Measurements from ENCODE around the gene ATG9B. TPM values are rescaled to one million over a fixed set of nuclear protein-coding genes. Genes with fewer than 3 reads are reported as not detected.
A peak's percentile ranks its signal among the peaks of the same experiment; 100 is the strongest.

ATG9B gene
- polyA plus RNA-seq, 2 of the 4 experiments (the other 2 are of a cell fraction) = 0.06 to 0.23 TPM

GRCh38 chr7:151065516-151065915 is 41.2 kb upstream of the ATG9B start:
- no peak for TF ChIP-seq NFE2L2 (conservative IDR thresholded peaks at IDR 0.05; ENCODE audit: low read length)
- ATAC-seq (no peak), DNase-seq (ENCODE audit: low read depth in 1 of 2, low spot score in 1 of 2) (no peak), FAIRE-seq (no peak)
- H3K4me1 ChIP-seq = peaks cover 29% of the 10 kb centered on the region
- H3K9me3 ChIP-seq = no peaks in the 10 kb centered on the region
- peak overlapping the region in 1 of 2 experiments; percentile 99; a peak in 2 of 6 replicates for H3K27ac ChIP-seq
- H3K4me2 ChIP-seq = no peak overlapping the region
- WGBS (ENCODE audit: missing lambda C conversion rate) = 83% methylated on average over 14 of the region's 14 CpGs
- no peak overlapping the region for H3K4me3 ChIP-seq
- POLR2A ChIA-PET = interaction anchor here (1.1 kb wide), 1 partner anchor 15 kb away, joined by 4 read pairs; the partner anchor contains the start of gene FASTK
- CTCF ChIA-PET = interaction anchor here (1.0 to 5.7 kb wide), 5 partner anchors 9 to 42 kb away, joined by 3 to 64 read pairs (median 4); no protein-coding TSS in a partner anchor

- ChIA-PET CTCF (interaction anchor here (5.3 to 5.7 kb wide), 2 partner anchors 10 to 22 kb away, joined by 32 to 64 read pairs; partner anchors contain the start of gene AGAP3), POLR2A (no interaction called here)
- peak overlapping the region in 1 of 2 experiments; percentile 99; a peak in 2 of 6 replicates for H3K27ac ChIP-seq
- TF ChIP-seq POLR2AphosphoS2 (conservative IDR thresholded peaks at IDR 0.05; ENCODE audit: low read length) = no peak
- TF ChIP-seq PHF8 (IDR thresholded peaks at IDR 0.05; ENCODE audit: borderline replicate concordance, low read depth) = no peak
- no peak for TF ChIP-seq RNF2 (IDR thresholded peaks at IDR 0.05; ENCODE audit: borderline replicate concordance, low read depth)
- no peak for TF ChIP-seq HMGXB4 (CRISPR knock-in tag; IDR thresholded peaks at IDR 0.05; ENCODE audit: borderline replicate concordance)
- no peak for TF ChIP-seq GATA3 (IDR thresholded peaks at IDR 0.05; ENCODE audit: borderline replicate concordance)
- TF ChIP-seq MAFK (IDR thresholded peaks at IDR 0.05; ENCODE audit: partially characterized antibody) = no peak
- TF ChIP-seq JUN (IDR thresholded peaks at IDR 0.05) = no peak
- no peak for TF ChIP-seq FOXS1 (CRISPR knock-in tag; IDR thresholded peaks at IDR 0.05)
- no peak for TF ChIP-seq NFE2L2 (conservative IDR thresholded peaks at IDR 0.05; ENCODE audit: low read length)
- no peak for TF ChIP-seq EHMT2 (IDR thresholded peaks at IDR 0.05; ENCODE audit: low read depth)
- TF ChIP-seq NR3C1 (IDR thresholded peaks at IDR 0.05) = no peak
- peaks cover 29% of the 10 kb centered on the region for H3K4me1 ChIP-seq
- no peak for DNase-seq (ENCODE audit: low read depth in 1 of 2, low spot score in 1 of 2)
- no peak for ATAC-seq
- no peaks in the 10 kb centered on the region for H3K9me3 ChIP-seq
- no peak overlapping the region for H3K4me2 ChIP-seq
- no peak for FAIRE-seq
- no peak overlapping the region for H3K4me3 ChIP-seq
- WGBS (ENCODE audit: missing lambda C conversion rate) = 89% methylated on average over 6 of the region's 6 CpGs
Measured at GRCh38 chr7:151064993-151065392, 40.7 kb upstream of the ATG9B start.

GRCh38 chr7:151064454-151064853 is 40.2 kb upstream of the ATG9B start:
- TF ChIP-seq SREBF2 (IDR thresholded peaks at IDR 0.05) = no peak
- no peak for TF ChIP-seq PBX3 (IDR thresholded peaks at IDR 0.05)
- no peak for TF ChIP-seq ZC3H11A (IDR thresholded peaks at IDR 0.05)
- DNase-seq (ENCODE audit: low read depth in 1 of 2, low spot score in 1 of 2) = no peak
- WGBS (ENCODE audit: missing lambda C conversion rate) = 97% methylated on average over 18 of the region's 18 CpGs
- ChIA-PET POLR2A (no interaction called here), CTCF (interaction anchor here (5.3 to 5.7 kb wide), 2 partner anchors 10 to 23 kb away, joined by 32 to 64 read pairs; partner anchors contain the start of gene AGAP3)
- ATAC-seq = no peak
- FAIRE-seq = no peak
- peak overlapping the region in 1 of 2 experiments; percentile 99; a peak in 3 of 6 replicates for H3K27ac ChIP-seq
- no peak overlapping the region for H3K4me3 ChIP-seq
- no peak overlapping the region for H3K4me2 ChIP-seq
- peaks cover 29% of the 10 kb centered on the region for H3K4me1 ChIP-seq
- no peaks in the 10 kb centered on the region for H3K9me3 ChIP-seq

- POLR2A ChIA-PET = interaction anchor here (0.6 to 2.2 kb wide), 4 partner anchors 14 to 86 kb away, joined by 3 to 20 read pairs (median 12); partner anchors contain the start of genes AGAP3 and FASTK
- WGBS (ENCODE audit: missing lambda C conversion rate) = 5% methylated on average over 5 of the region's 11 CpGs
- no peak for ATAC-seq
- TF ChIP-seq JUN (IDR thresholded peaks at IDR 0.05) (peak in 1 of 2 experiments; percentile 28; a peak in 1 of 5 replicates), HMGXB4 (CRISPR knock-in tag; IDR thresholded peaks at IDR 0.05; ENCODE audit: borderline replicate concordance) (no peak), FOSL2 (IDR thresholded peaks at IDR 0.05) (no peak), FOSL2 (CRISPR knock-in tag; IDR thresholded peaks at IDR 0.05) (no peak)
- Histone ChIP-seq H3K9me3 (no peaks in the 10 kb centered on the region), H3K4me2 (peak overlapping the region; percentile 92), H3K4me3 (peak overlapping the region; percentile 86), H3K4me1 (peaks cover 37% of the 10 kb centered on the region), H3K27ac (peak overlapping the region; percentile 99)
- DNase-seq (ENCODE audit: low read depth in 1 of 2, low spot score in 1 of 2) = peak in 1 of 2 experiments; percentile 51
- CTCF ChIA-PET = interaction anchor here (1.3 to 5.7 kb wide), 11 partner anchors 11 to 165 kb away, joined by 3 to 64 read pairs (median 7); partner anchors contain the start of genes ABCB8 and AGAP3
- no peak for FAIRE-seq
Measured at GRCh38 chr7:151063212-151063561, 38.9 kb upstream of the ATG9B start.

Measured in A549 (cell line).